Uterus (tissue), 4 donors: ENCODE results near the gene MXD3. TPM values are rescaled to one million over a fixed set of nuclear protein-coding genes. Genes with fewer than 3 reads are reported as not detected.
"Not testable (repeated sequence)": the region's sequence is repeated elsewhere in the genome, so short reads cannot be mapped to it uniquely, and the experiment has no call there.

Source experiments
- DNase-seq, 2 donors: peaks; one replicate each; pipeline ENCODE4 v3.0.0-alpha.2; 2019 to 2020
- H3K27ac ChIP-seq, 2 donors: fragments of 200-600 bp; sonication (generic); 1 replicate in 1 of 2; 2 replicates in 1 of 2; pipeline ENCODE4 v1.5.1; 2016 to 2018
- H3K27me3 ChIP-seq, 2 donors: fragments of 200-600 bp; sonication (generic); one replicate each; pipeline ENCODE4 v1.5.1; 2018 to 2019; ENCODE audit warnings: control low read depth in 1 of 2
- H3K36me3 ChIP-seq, 2 donors: fragments of 200-600 bp; sonication (generic); one replicate each; pipeline ENCODE4 v1.5.1; 2019; ENCODE audit warnings: control low read depth in 1 of 2
- H3K4me1 ChIP-seq, 2 donors: fragments of 200-600 bp; sonication (generic); one replicate each; pipeline ENCODE4 v1.5.1; 2018 to 2019; ENCODE audit warnings: control low read depth in 1 of 2
- H3K4me3 ChIP-seq, 2 donors: fragments of 200-600 bp; sonication (generic); 1 replicate in 1 of 2; 2 replicates in 1 of 2; pipeline ENCODE4 v1.5.1; 2018 to 2019; ENCODE audit warnings: mild to moderate bottlenecking in 1 of 2
- H3K9me3 ChIP-seq, 2 donors: fragments of 200-600 bp; sonication (generic); one replicate each; pipeline ENCODE4 v1.5.1; 2019; ENCODE audit warnings: control low read depth in 1 of 2
- POLR2A ChIP-seq, 2 donors: fragments of 450-650 bp; IDR thresholded peaks; one replicate each; pipeline ENCODE4 v1.6.1; 2016; ENCODE audit warnings: antibody characterized with exemption in 2 of 2, mild to moderate bottlenecking in 1 of 2, moderate library complexity in 1 of 2
- intact Hi-C: fragments of 100-400 bp; cut with DNase I; formaldehyde crosslinking; loops from one replicate; pipeline ENCODE4 v1.15.1; 2023; ENCODE audit warnings: low total_unique reads
- total RNA-seq, 4 donors: library from RNA; depleted of rRNA in 3 of 4; stranded (reverse); fragments of >200 nt in 3 of 4; gene quantifications; one replicate each; pipeline versions ENCODE4 v1.1.0 to v1.2.4, GENCODE V29; 2014 to 2023
- TF ChIP-seq, protein P1 (sequence below), 4 experiments: fragments of 200-600 bp in 2 of 4; fragments of 450-650 bp in 2 of 4; sonication (generic) in 2 of 4; IDR thresholded peaks; one replicate each; pipeline ENCODE4 v1.5.1; 2016 to 2019; ENCODE audit warnings: antibody characterized with exemption in 4 of 4, mild to moderate bottlenecking in 2 of 4, moderate library complexity in 1 of 4
- donor health status: DM: yes; HTN: yes; CAD: no.

The MXD3 gene
- total RNA-seq, 4 donors from 2014 or later, result 0.51 to 29.0 (median 6.8) TPM

DNA sequence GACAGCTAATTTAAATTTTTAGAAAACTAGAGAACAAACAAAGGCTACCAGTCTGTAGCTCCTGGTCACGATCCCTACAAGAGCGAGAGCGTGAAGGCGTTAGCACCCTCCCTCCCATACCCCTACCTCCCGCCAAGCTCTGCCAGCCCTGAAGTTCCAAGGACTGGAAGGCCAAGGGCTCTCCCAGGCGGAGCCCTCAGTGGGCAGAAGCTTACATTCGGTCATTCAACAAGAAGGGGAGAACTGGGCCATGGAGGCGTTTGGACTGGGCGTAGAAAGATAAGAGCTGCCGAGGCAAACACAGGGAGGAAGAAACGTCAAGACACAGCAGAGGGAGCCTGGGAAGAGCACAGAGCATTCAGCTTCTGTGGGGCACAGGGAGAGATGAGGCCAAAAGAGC is 3.0 kb downstream of the MXD3 start:
- TF ChIP-seq, protein P1, sequence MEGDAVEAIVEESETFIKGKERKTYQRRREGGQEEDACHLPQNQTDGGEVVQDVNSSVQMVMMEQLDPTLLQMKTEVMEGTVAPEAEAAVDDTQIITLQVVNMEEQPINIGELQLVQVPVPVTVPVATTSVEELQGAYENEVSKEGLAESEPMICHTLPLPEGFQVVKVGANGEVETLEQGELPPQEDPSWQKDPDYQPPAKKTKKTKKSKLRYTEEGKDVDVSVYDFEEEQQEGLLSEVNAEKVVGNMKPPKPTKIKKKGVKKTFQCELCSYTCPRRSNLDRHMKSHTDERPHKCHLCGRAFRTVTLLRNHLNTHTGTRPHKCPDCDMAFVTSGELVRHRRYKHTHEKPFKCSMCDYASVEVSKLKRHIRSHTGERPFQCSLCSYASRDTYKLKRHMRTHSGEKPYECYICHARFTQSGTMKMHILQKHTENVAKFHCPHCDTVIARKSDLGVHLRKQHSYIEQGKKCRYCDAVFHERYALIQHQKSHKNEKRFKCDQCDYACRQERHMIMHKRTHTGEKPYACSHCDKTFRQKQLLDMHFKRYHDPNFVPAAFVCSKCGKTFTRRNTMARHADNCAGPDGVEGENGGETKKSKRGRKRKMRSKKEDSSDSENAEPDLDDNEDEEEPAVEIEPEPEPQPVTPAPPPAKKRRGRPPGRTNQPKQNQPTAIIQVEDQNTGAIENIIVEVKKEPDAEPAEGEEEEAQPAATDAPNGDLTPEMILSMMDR (IDR thresholded peaks at IDR 0.05), result no peak
- no peak for TF ChIP-seq POLR2A (IDR thresholded peaks at IDR 0.05)
- intact Hi-C loops, result loop anchor here (10.0 kb wide), 1 partner anchor 194 kb away; no protein-coding TSS in a partner anchor
- H3K4me3 ChIP-seq, result no peak overlapping the region
- no peaks in the 10 kb centered on the region for H3K9me3 ChIP-seq
- no peak overlapping the region for H3K27ac ChIP-seq
- peaks cover 0 to 6% of the 10 kb centered on the region in 2 donors for H3K4me1 ChIP-seq
- no peaks in the 10 kb centered on the region for H3K36me3 ChIP-seq
- no peaks in the 10 kb centered on the region for H3K27me3 ChIP-seq
- no peak for DNase-seq

DNA sequence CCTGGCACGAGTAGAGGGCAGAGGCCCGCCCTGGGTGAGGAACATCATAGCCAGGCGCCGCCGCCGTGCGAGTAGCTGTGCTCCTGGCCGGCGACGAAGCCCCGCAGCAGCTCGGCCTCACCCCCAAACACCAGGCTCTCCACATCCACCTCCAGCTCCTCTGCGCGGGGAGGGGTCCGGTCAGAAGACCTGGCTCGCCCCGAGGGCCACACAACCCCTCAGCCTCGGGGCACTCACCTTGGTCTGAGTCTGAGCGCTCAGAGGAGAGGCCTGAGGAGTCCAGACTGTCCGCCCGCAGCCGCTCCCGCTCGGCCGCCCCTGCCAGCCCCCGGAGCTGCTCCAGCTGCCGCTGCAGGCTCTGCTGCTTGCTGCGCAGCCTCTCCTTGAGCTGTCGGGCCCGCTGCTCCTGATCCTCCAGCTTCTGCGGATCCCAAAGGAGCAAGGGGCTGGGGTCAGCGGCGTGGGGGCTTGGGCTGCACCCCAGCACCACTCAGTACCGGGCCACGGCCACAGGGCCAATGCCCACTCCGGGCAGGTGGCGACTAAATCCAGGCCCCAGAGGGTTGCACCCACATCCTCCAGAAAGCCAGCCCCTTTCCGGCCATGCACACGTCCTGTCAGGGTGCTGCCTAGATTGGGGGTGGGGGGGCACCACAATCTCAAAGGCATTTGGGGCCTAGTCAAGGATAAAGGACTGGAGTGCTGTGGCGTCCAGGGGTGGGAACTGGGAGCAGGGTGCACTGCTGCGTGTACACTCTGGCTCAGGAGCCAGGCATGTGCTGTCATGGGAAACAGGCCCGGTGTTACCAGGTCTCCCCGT is 3.9 kb downstream of the MXD3 start:
- Histone ChIP-seq H3K27me3 (no peaks in the 10 kb centered on the region), H3K4me3 (no peak overlapping the region), H3K36me3 (no peaks in the 10 kb centered on the region), H3K4me1 (peaks cover 0 to 6% of the 10 kb centered on the region in 2 donors), H3K27ac (no peak overlapping the region), H3K9me3 (no peaks in the 10 kb centered on the region)
- DNase-seq, result no peak
- intact Hi-C loops, result loop anchor here (10.0 kb wide), 1 partner anchor 193 kb away; no protein-coding TSS in a partner anchor
- no peak for TF ChIP-seq POLR2A (IDR thresholded peaks at IDR 0.05)
- TF ChIP-seq, protein P1 (IDR thresholded peaks at IDR 0.05), result no peak

DNA sequence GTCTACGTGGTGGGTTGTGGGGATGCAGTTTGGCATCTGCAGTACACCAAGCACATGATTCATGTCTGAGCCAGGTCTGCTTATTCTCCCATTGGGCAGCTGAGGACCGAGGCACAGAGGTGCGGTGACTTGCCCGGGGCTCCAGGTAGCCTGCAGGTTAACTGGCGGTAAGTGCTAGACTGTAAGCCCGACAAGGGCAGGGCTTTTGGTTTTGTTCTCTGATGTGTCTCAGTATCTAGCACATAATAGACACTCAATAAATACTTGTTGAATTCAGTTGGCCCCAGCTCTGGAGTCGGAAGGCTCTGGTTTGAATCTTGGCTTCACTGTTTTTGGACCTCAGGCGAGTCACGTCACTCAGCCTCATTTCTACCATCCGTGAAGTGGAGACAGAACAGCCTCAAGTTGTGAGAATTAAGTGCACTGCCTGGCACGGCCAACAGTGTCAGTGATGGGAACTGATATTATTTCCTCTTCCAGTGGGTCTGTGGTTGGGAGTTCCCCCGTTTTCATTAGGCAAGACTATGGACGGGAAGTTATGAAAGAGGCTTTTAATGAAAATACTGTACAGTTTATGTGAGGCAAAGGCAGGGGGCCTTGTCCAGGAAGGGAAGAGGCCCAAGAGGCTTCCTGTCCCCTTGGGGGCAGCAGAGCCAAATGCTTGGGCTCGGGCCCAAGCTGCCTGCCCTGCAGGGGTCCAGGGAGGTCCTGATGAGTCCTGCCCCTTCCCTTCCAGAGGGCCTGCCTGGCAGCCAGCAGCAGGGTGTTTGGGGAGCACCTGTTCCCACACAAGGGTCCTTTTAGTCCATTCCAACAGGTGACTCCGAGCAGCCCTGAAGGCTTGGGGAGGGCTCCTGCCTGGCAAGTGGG is 4.8 kb downstream of the MXD3 start:
- Histone ChIP-seq H3K4me3 (no peak overlapping the region), H3K4me1 (peaks cover 0 to 13% of the 10 kb centered on the region in 2 donors), H3K9me3 (no peaks in the 10 kb centered on the region), H3K36me3 (no peaks in the 10 kb centered on the region), H3K27ac (no peak overlapping the region), H3K27me3 (no peaks in the 10 kb centered on the region)
- intact Hi-C loops, result loop anchor here (10.0 kb wide), 1 partner anchor 192 kb away; no protein-coding TSS in a partner anchor
- TF ChIP-seq, protein P1 (IDR thresholded peaks at IDR 0.05), result no peak
- no peak for TF ChIP-seq POLR2A (IDR thresholded peaks at IDR 0.05)
- no peak for DNase-seq

DNA sequence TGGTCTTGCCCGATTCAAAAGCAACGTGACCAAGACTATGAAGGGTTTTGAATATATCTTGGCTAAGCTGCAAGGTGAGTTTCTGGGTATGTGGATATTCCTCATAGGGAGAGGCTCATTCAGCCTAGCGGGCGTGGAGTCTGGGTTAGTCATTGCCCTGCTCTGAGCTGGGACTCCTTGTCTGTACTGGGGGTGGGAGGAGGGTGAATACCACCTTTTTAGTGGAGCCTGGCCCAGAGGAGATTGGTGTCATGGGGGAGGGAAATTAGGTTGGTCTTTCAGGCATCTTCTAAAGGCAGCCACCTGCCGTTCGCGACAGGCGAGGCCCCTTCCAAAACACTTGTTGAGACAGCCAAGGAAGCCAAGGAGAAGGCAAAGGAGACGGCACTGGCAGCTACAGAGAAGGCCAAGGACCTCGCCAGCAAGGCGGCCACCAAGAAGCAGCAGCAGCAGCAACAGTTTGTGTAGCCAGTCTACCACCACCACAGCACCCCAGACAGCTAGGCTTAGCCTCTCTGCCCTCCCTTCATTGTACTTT is 5.5 kb downstream of the MXD3 start:
- intact Hi-C loops, result loop anchor here (10.0 kb wide), 1 partner anchor 191 kb away; no protein-coding TSS in a partner anchor
- not testable (repeated sequence) for H3K27me3 ChIP-seq, H3K27ac ChIP-seq, H3K4me3 ChIP-seq, DNase-seq, H3K36me3 ChIP-seq, H3K9me3 ChIP-seq
- H3K4me1 ChIP-seq, result peaks cover 0 to 12% of the 10 kb centered on the region in 2 donors

DNA sequence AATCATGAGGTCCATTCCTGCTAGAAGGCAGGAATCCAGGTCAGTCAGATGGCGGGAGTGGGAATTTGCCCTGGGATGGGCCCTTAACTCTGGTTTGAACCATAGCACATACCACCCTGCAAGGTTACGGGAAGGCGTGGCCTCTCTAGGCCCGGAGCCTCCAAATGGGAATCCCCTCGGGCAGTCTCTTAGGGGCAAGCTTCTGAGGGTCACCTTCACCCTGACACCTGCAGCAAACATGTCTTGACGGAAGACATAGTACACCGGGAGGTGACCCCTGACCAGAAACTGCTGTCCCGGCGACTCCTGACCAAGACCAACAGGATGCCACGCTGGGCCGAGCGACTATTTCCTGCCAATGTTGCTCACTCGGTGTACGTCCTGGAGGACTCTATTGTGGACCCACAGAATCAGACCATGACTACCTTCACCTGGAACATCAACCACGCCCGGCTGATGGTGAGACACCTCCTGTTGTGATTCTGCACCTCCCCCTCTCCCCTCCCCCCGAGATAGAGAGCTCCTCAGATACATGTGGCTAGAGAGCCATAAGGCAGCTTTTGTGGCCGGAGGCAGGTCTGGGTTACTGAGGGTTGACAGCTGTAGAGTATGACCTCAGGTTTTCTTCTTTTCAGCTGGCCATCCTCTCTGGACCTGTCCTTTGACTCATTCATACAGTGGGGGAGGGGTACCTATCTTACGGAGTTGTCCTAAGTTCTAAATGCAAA is 7.1 kb downstream of the MXD3 start:
- Histone ChIP-seq H3K27ac (peak overlapping the region; percentile 66 to 79), H3K36me3 (no peaks in the 10 kb centered on the region), H3K9me3 (no peaks in the 10 kb centered on the region), H3K4me3 (peak overlapping the region; percentile 67 to 85), H3K4me1 (peaks cover 0 to 12% of the 10 kb centered on the region in 2 donors), H3K27me3 (no peaks in the 10 kb centered on the region)
- no peak for DNase-seq
- intact Hi-C loops, result loop anchor here (10.0 kb wide), 1 partner anchor 190 kb away; no protein-coding TSS in a partner anchor
- TF ChIP-seq POLR2A (IDR thresholded peaks at IDR 0.05), result no peak
- TF ChIP-seq, protein P1 (IDR thresholded peaks at IDR 0.05), result no peak
